SK-N-SH (cell line): Measurements from ENCODE around the gene ADCY10. TPM values are rescaled to one million over a fixed set of nuclear protein-coding genes. Genes with fewer than 3 reads are reported as not detected.

Source experiments
- CTCF ChIA-PET: fragments of 300-600, 350-600 bp; formaldehyde crosslinking; extraction: SDS; loops from one replicate; lab custom pipeline; 2021; lab: Yijun Ruan, JAX
- POLR2A ChIA-PET: fragments of 350-600 bp; sonication (Branson Sonifier 250); formaldehyde crosslinking; extraction: SDS; loops from one replicate; lab custom pipeline; 2020; ENCODE audit warnings: antibody characterized with exemption, inconsistent platforms; lab: Yijun Ruan, JAX
- DNase-seq: peaks from one replicate; pipeline ENCODE4 v3.0.0; 2012
- H2AFZ ChIP-seq: fragments of 200-600 bp; sonication (generic); 2 replicates; pipeline ENCODE4 v1.8.1; 2016; ENCODE audit warnings: antibody characterized with exemption, mild to moderate bottlenecking, low read depth
- H3F3A ChIP-seq: fragments of 200-600 bp; sonication (generic); replicated peaks from 2 replicates; pipeline ENCODE3; 2016; ENCODE audit warnings: antibody characterized with exemption, mild to moderate bottlenecking; ENCODE audit not compliant: insufficient read depth
- H3K27ac ChIP-seq, 2 experiments: fragments of 200-500 bp in 1 of 2; fragments of 200-600 bp in 1 of 2; sonication (Bioruptor generic) in 1 of 2; sonication (generic), shearing (Covaris generic) in 1 of 2; 2 replicates each; pipeline versions ENCODE4 v1.5.1 to v1.6.1; 2014 to 2016; ENCODE audit warnings: low read depth in 2 of 2, inconsistent platforms in 1 of 2, low read length in 1 of 2, mild to moderate bottlenecking in 1 of 2, mixed read lengths in 1 of 2
- H3K27me3 ChIP-seq: fragments of 200-600 bp; sonication (generic), shearing (Covaris generic); 2 replicates; pipeline ENCODE4 v1.6.1; 2016; ENCODE audit warnings: mixed run types; ENCODE audit not compliant: insufficient read depth
- H3K36me3 ChIP-seq, 2 experiments: fragments of 200-500 bp in 1 of 2; fragments of 200-600 bp in 1 of 2; sonication (Bioruptor generic) in 1 of 2; sonication (generic) in 1 of 2; replicated peaks in 1 of 2; 2 replicates each; pipeline versions ENCODE3 to v1.5.1; 2014 to 2016; ENCODE audit warnings: low read length in 1 of 2, mild to moderate bottlenecking in 1 of 2; ENCODE audit not compliant: insufficient read depth in 2 of 2, control insufficient read depth in 1 of 2
- H3K4me1 ChIP-seq, 2 experiments: fragments of 200-500 bp in 1 of 2; fragments of 200-600 bp in 1 of 2; sonication (Bioruptor generic) in 1 of 2; sonication (generic), shearing (Covaris generic) in 1 of 2; 2 replicates each; pipeline versions ENCODE4 v1.5.1 to v1.6.1; 2014 to 2016; ENCODE audit warnings: low read depth in 1 of 2, low read length in 1 of 2, mixed run types in 1 of 2; ENCODE audit not compliant: insufficient read depth in 2 of 2, control insufficient read depth in 1 of 2
- H3K4me2 ChIP-seq: fragments of 200-600 bp; sonication (generic), shearing (Covaris generic); 2 replicates; pipeline ENCODE4 v1.6.1; 2017; ENCODE audit warnings: mixed run types
- H3K4me3 ChIP-seq, 2 experiments: fragments of 200-500 bp in 1 of 2; fragments of 200-600 bp in 1 of 2; sonication (Bioruptor generic) in 1 of 2; sonication (generic), shearing (Covaris generic) in 1 of 2; 2 replicates each; pipeline versions ENCODE4 v1.5.1 to v1.8.1; 2014 to 2016; ENCODE audit warnings: low read depth in 2 of 2, inconsistent platforms in 1 of 2, low read length in 1 of 2, mild to moderate bottlenecking in 1 of 2, mixed read lengths in 1 of 2, moderate library complexity in 1 of 2
- H3K79me2 ChIP-seq: fragments of 200-600 bp; sonication (generic); 2 replicates; pipeline ENCODE4 v1.8.1; 2017; ENCODE audit warnings: mild to moderate bottlenecking; ENCODE audit not compliant: insufficient read depth
- H3K9ac ChIP-seq: fragments of 200-600 bp; sonication (generic); 2 replicates; pipeline ENCODE4 v1.6.1; 2017; ENCODE audit warnings: mixed run types
- H3K9me2 ChIP-seq: fragments of 200-600 bp; sonication (generic); 2 replicates; pipeline ENCODE4 v1.6.1; 2017; ENCODE audit warnings: mixed run types
- H3K9me3 ChIP-seq: fragments of 200-600 bp; sonication (generic); 2 replicates; pipeline ENCODE4 v1.6.1; 2017; ENCODE audit warnings: mixed run types, mild to moderate bottlenecking, moderate library complexity
- H4K20me1 ChIP-seq: fragments of 200-600 bp; sonication (generic); 2 replicates; pipeline ENCODE4 v1.6.1; 2017; ENCODE audit warnings: mild to moderate bottlenecking, mixed run types; ENCODE audit not compliant: insufficient read depth
- CHD2 ChIP-seq: fragments of 150-350 bp; IDR thresholded peaks from 2 replicates; pipeline ENCODE4 v1.6.1; 2018; ENCODE audit warnings: low read length; ENCODE audit not compliant: partially characterized antibody
- EP300 ChIP-seq, 2 experiments: IDR thresholded peaks; 2 replicates each; pipeline versions ENCODE4 v1.4.0 to v1.6.1; 2012; ENCODE audit warnings: borderline replicate concordance in 1 of 2, low read depth in 1 of 2, low read length in 1 of 2
- FOXJ3 ChIP-seq: sonication (generic); formaldehyde crosslinking; IDR thresholded peaks from 2 replicates; pipeline ENCODE4 v1.5.1; 2020; ENCODE audit warnings: mild to moderate bottlenecking, missing genetic modification reagents
- FOXM1 ChIP-seq: IDR thresholded peaks from 2 replicates; pipeline ENCODE4 v1.4.0; 2012; ENCODE audit warnings: low read depth, mild to moderate bottlenecking
- GABPA ChIP-seq: IDR thresholded peaks from 2 replicates; pipeline ENCODE4 v1.4.0; 2012; ENCODE audit warnings: low read depth, mild to moderate bottlenecking
- JUND ChIP-seq: IDR thresholded peaks from 2 replicates; pipeline ENCODE4 v1.4.0; 2012
- MAX ChIP-seq: IDR thresholded peaks from 2 replicates; pipeline ENCODE4 v1.4.0; 2012; ENCODE audit warnings: low read depth
- MXI1 ChIP-seq: IDR thresholded peaks from 2 replicates; pipeline ENCODE4 v1.6.1; 2012; ENCODE audit warnings: mild to moderate bottlenecking, low read depth, low read length, improper control_type of control experiment
- NFIC ChIP-seq: IDR thresholded peaks from 2 replicates; pipeline ENCODE4 v1.4.0; 2012; ENCODE audit warnings: borderline replicate concordance
- NRF1 ChIP-seq: IDR thresholded peaks from 2 replicates; pipeline ENCODE4 v1.6.1; 2012; ENCODE audit warnings: low read depth, mild to moderate bottlenecking, low read length
- POLR2AphosphoS5 ChIP-seq: IDR thresholded peaks from 2 replicates; pipeline ENCODE4 v1.6.1; 2012; ENCODE audit warnings: low read depth, low read length
- RCOR1 ChIP-seq: fragments of 150-350 bp; IDR thresholded peaks from 2 replicates; pipeline ENCODE4 v1.6.1; 2017; ENCODE audit warnings: antibody characterized with exemption, low read length
- RXRA ChIP-seq: IDR thresholded peaks from 2 replicates; pipeline ENCODE4 v1.4.0; 2012; ENCODE audit warnings: low read depth, mild to moderate bottlenecking, borderline replicate concordance
- SMC3 ChIP-seq: IDR thresholded peaks from 2 replicates; pipeline ENCODE4 v1.6.1; 2012; ENCODE audit warnings: low read depth, low read length, improper control_type of control experiment
- TAF1 ChIP-seq: IDR thresholded peaks from 2 replicates; pipeline ENCODE4 v1.6.1; 2012; ENCODE audit warnings: low read depth, mild to moderate bottlenecking, low read length, moderate library complexity, borderline replicate concordance
- TEAD4 ChIP-seq: IDR thresholded peaks from 2 replicates; pipeline ENCODE4 v1.4.0; 2012; ENCODE audit warnings: mild to moderate bottlenecking, borderline replicate concordance; ENCODE audit not compliant: insufficient read depth
- USF1 ChIP-seq: IDR thresholded peaks from 2 replicates; pipeline ENCODE4 v1.4.0; 2012; ENCODE audit warnings: low read depth, borderline replicate concordance
- YY1 ChIP-seq: IDR thresholded peaks from 2 replicates; pipeline ENCODE4 v1.4.0; 2012; ENCODE audit warnings: low read depth, mild to moderate bottlenecking
- WGBS: methylation state at CpG from one replicate; pipeline ENCODE4 v1.1.6; 2017; ENCODE audit warnings: low lambda C conversion rate; 5-methylcytosine and 5-hydroxymethylcytosine counted together
- polyA plus RNA-seq, 3 experiments: library from polyadenylated mRNA; depleted of rRNA; stranded (reverse); fragments of >200 nt; gene quantifications; 2 replicates each; pipeline ENCODE4 v1.2.3, GENCODE V29; 2012
- TF ChIP-seq, protein P1 (sequence below): IDR thresholded peaks from 2 replicates; pipeline ENCODE4 v1.6.1; 2012; ENCODE audit warnings: mild to moderate bottlenecking, low read depth, low read length, moderate library complexity
- TF ChIP-seq, protein P2 (sequence below): fragments of 150-350 bp; IDR thresholded peaks from 2 replicates; pipeline ENCODE4 v1.6.1; 2016; ENCODE audit warnings: mild to moderate bottlenecking, low read depth, low read length

ADCY10 gene
- polyA plus RNA-seq, 1 of the 3 experiments (the other 2 are of a cell fraction) = 0.10 TPM

DNA sequence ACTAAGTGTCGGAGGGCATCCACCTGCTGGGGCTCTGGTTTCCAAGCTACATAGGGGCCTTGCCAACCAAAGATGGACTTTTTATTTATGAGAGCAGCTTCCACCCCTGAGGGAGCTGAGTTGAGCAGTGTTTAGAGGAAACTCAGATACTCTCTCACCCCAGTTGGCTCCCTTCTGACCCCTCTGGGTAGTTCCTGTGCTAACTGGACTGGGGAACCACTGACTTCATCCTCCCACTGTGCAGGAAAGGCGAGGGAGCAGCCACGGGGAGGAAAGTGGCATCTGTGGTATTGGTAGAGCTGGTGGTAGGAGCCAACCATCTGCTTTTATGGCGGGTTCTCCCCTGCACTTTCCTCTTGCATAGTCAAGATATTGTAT is 121.8 kb downstream of the ADCY10 start:
- peaks cover 16% of the 10 kb centered on the region for H3F3A ChIP-seq
- no peaks in the 10 kb centered on the region for H3K9me3 ChIP-seq
- H3K27ac ChIP-seq = no peak overlapping the region
- H3K79me2 ChIP-seq = no peaks in the 10 kb centered on the region
- WGBS = 98% methylated on average over 4 of the region's 4 CpGs
- ChIA-PET POLR2A (no interaction called here), CTCF (interaction anchor here (1.1 to 1.5 kb wide), 3 partner anchors 11 to 258 kb away, joined by 3 to 4 read pairs (median 3); no protein-coding TSS in a partner anchor)
- DNase-seq = no peak
- H3K4me2 ChIP-seq = no peak overlapping the region
- no peak overlapping the region for H3K9ac ChIP-seq
- H3K27me3 ChIP-seq = no peaks in the 10 kb centered on the region
- H3K9me2 ChIP-seq = no peaks in the 10 kb centered on the region
- no peak for TF ChIP-seq FOXM1
- no peak for TF ChIP-seq YY1
- TF ChIP-seq EP300 (IDR thresholded peaks at IDR 0.05; ENCODE audit: borderline replicate concordance in 1 of 2, low read depth in 1 of 2, low read length in 1 of 2) = no peak
- TF ChIP-seq MAX = no peak
- no peak for TF ChIP-seq JUND
- TF ChIP-seq SMC3 = no peak
- TF ChIP-seq CHD2 = no peak
- TF ChIP-seq GABPA = no peak
- TF ChIP-seq USF1 = no peak
- peaks cover 0 to 11% of the 10 kb centered on the region in 2 experiments; a peak in 2 of 4 replicates for H3K4me1 ChIP-seq
- peaks cover 29 to 39% of the 10 kb centered on the region in 2 experiments for H3K36me3 ChIP-seq
- no peak overlapping the region for H3K4me3 ChIP-seq
- no peaks in the 10 kb centered on the region for H4K20me1 ChIP-seq
- H2AFZ ChIP-seq = no peak overlapping the region

DNA sequence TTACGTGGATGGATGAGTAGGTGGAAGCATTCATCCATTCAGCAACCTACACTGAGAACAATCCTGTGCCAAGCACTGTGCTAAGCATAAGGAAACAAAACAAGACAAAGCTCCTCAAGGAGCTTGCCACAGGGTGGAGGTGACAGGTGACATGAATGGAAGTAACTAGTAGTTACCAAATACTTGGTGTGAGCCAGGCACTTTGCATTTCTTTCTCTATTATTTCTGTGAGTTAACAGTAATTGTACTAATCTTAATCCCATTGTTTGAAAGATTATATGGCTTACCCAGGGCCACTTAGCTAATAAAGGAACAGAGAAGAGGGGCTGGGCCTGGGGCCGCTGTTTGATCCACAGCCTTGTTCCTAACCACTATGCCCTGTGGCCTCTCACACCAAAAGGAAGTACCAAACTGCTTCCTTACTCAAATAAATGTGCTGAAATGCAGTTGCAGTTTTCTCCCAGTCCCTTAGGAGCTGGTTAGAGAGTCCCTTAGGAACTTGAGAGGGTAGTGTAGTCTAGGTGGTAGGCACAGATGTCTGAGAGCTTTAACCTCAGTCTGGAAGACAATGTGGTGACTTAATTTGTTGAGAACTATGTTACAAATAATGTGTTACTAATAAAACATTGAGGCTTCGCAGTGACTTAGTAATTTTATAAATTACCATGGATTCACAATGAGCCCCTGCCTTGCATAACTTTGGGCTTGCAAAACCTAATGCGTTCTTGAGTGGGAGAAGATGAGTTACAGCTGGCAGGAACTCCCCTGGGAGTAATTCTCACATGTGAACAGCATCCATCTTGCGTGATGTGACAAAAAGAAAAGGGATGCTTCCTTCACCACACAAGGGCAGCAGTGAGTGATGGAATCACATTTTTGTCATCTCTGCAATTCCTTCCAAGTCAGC is 122.4 kb downstream of the ADCY10 start:
- H3K27me3 ChIP-seq = no peaks in the 10 kb centered on the region
- no peak overlapping the region for H3K4me3 ChIP-seq
- no peaks in the 10 kb centered on the region for H3K9me3 ChIP-seq
- DNase-seq = no peak
- H3K36me3 ChIP-seq = peaks cover 34 to 46% of the 10 kb centered on the region in 2 experiments
- no peak overlapping the region for H2AFZ ChIP-seq
- peaks cover 11% of the 10 kb centered on the region for H3F3A ChIP-seq
- no peaks in the 10 kb centered on the region for H4K20me1 ChIP-seq
- no peak overlapping the region for H3K27ac ChIP-seq
- H3K4me1 ChIP-seq = peaks cover 0 to 7% of the 10 kb centered on the region in 2 experiments; a peak in 2 of 4 replicates
- H3K9me2 ChIP-seq = no peaks in the 10 kb centered on the region
- ChIA-PET POLR2A (no interaction called here), CTCF (interaction anchor here (0.7 to 1.5 kb wide), 4 partner anchors 10 to 257 kb away, joined by 3 to 4 read pairs (median 3); no protein-coding TSS in a partner anchor)
- H3K9ac ChIP-seq = no peak overlapping the region
- no peaks in the 10 kb centered on the region for H3K79me2 ChIP-seq
- no peak overlapping the region for H3K4me2 ChIP-seq
- 76% methylated on average over 5 of the region's 5 CpGs for WGBS
- no peak for TF ChIP-seq MXI1
- TF ChIP-seq TAF1 = no peak
- TF ChIP-seq, protein P1, sequence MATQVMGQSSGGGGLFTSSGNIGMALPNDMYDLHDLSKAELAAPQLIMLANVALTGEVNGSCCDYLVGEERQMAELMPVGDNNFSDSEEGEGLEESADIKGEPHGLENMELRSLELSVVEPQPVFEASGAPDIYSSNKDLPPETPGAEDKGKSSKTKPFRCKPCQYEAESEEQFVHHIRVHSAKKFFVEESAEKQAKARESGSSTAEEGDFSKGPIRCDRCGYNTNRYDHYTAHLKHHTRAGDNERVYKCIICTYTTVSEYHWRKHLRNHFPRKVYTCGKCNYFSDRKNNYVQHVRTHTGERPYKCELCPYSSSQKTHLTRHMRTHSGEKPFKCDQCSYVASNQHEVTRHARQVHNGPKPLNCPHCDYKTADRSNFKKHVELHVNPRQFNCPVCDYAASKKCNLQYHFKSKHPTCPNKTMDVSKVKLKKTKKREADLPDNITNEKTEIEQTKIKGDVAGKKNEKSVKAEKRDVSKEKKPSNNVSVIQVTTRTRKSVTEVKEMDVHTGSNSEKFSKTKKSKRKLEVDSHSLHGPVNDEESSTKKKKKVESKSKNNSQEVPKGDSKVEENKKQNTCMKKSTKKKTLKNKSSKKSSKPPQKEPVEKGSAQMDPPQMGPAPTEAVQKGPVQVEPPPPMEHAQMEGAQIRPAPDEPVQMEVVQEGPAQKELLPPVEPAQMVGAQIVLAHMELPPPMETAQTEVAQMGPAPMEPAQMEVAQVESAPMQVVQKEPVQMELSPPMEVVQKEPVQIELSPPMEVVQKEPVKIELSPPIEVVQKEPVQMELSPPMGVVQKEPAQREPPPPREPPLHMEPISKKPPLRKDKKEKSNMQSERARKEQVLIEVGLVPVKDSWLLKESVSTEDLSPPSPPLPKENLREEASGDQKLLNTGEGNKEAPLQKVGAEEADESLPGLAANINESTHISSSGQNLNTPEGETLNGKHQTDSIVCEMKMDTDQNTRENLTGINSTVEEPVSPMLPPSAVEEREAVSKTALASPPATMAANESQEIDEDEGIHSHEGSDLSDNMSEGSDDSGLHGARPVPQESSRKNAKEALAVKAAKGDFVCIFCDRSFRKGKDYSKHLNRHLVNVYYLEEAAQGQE = no peak
- TF ChIP-seq NRF1 = no peak
- no peak for TF ChIP-seq NFIC
- TF ChIP-seq YY1 = no peak
- no peak for TF ChIP-seq TEAD4
- TF ChIP-seq RXRA = no peak
- no peak for TF ChIP-seq RCOR1
- TF ChIP-seq SMC3 = no peak
- TF ChIP-seq, protein P2, sequence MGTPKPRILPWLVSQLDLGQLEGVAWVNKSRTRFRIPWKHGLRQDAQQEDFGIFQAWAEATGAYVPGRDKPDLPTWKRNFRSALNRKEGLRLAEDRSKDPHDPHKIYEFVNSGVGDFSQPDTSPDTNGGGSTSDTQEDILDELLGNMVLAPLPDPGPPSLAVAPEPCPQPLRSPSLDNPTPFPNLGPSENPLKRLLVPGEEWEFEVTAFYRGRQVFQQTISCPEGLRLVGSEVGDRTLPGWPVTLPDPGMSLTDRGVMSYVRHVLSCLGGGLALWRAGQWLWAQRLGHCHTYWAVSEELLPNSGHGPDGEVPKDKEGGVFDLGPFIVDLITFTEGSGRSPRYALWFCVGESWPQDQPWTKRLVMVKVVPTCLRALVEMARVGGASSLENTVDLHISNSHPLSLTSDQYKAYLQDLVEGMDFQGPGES = no peak
- no peak for TF ChIP-seq POLR2AphosphoS5
- TF ChIP-seq FOXJ3 = no peak
